ENCODE measurements around the gene ANP32E.
"Not testable (repeated sequence)": the region's sequence is repeated elsewhere in the genome, so short reads cannot be mapped to it uniquely, and the experiment has no call there.

Gene ANP32E

DNA sequence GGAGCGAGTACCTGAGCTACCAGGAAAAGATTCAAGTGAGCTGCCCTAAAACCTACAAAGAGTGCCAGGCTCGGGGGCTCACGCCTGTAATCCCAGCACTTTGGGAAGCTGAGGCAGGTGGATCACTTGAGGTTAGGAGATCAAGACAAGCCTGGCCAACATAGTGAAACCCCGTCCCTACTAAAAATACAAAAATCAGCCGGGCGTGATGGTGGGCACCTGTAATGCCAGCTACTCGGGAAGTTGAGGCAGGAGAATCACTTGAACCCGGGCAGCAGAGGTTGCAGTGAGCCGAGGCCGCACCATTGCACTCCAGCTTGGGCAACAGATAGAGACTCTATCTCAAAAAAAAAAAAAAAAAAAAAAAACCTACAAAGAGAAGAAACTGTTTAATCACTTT is 3.0 kb downstream of the ANP32E start:
- H3K36me3 ChIP-seq (ENCODE audit: control insufficient read depth in 4 of 4, insufficient read depth in 4 of 4, low read length in 3 of 4); H3K9me3 ChIP-seq (ENCODE audit: control extremely low read depth in 1 of 5, control insufficient read depth in 4 of 5, insufficient read depth in 2 of 5, low read depth in 1 of 5, low read length in 4 of 5); H3K27me3 ChIP-seq (replicated peaks in 2 of 5; ENCODE audit: control insufficient read depth in 4 of 5, insufficient read depth in 5 of 5, low read length in 4 of 5); H3K4me3 ChIP-seq (ENCODE audit: control insufficient read depth in 1 of 7, extremely low read depth in 1 of 7, insufficient read depth in 4 of 7, low read depth in 2 of 7, low read length in 6 of 7); DNase-seq: not testable (repeated sequence)
- 97% methylated on average over 5 of the region's 10 CpGs for WGBS (ENCODE audit: insufficient coverage)
- ChIA-PET CTCF (interaction anchor here (0.6 to 2.2 kb wide), 4 partner anchors 8 to 773 kb away, joined by 3 to 8 read pairs (median 4); no protein-coding TSS in a partner anchor), POLR2A (interaction anchor here (0.6 to 0.9 kb wide), 2 partner anchors 15 to 73 kb away, joined by 3 to 5 read pairs; no protein-coding TSS in a partner anchor)
- H3K27ac ChIP-seq (ENCODE audit: insufficient read depth in 1 of 2, low read depth in 1 of 2, low read length in 2 of 2, poor library complexity in 1 of 2, severe bottlenecking in 2 of 2) = peak overlapping the region in 1 of 2 experiments; percentile 94
- H3K4me1 ChIP-seq (ENCODE audit: control extremely low read depth in 1 of 4, control insufficient read depth in 4 of 4, insufficient read depth in 4 of 4, low read length in 3 of 4) = peaks cover 10 to 24% (median 18%) of the 10 kb centered on the region in 4 experiments

DNA sequence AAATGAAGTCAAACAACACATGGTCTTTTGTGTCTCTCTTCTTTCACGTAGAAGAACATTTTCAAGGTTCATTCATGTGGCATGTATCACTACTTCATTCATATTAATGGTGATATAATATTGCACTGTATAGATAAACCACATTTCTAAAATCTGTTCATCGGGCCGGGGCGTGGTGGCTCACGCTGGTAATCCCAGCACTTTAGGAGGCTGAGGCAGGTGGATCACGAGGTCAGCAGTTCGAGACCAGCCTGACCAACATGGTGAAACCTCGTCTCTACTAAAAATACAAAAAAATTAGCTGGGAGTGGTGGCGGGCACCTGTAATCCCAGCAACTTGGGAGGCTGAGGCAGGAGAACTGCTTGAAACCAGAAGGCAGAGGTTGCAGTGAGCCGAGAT is 7.7 kb downstream of the ANP32E start:
- H3K27me3 ChIP-seq (replicated peaks in 2 of 5; ENCODE audit: control insufficient read depth in 4 of 5, insufficient read depth in 5 of 5, low read length in 4 of 5); H3K27ac ChIP-seq (ENCODE audit: insufficient read depth in 1 of 2, low read depth in 1 of 2, low read length in 2 of 2, poor library complexity in 1 of 2, severe bottlenecking in 2 of 2); DNase-seq; H3K9me3 ChIP-seq (ENCODE audit: control extremely low read depth in 1 of 5, control insufficient read depth in 4 of 5, insufficient read depth in 2 of 5, low read depth in 1 of 5, low read length in 4 of 5); POLR2A ChIA-PET; H3K4me3 ChIP-seq (ENCODE audit: control insufficient read depth in 1 of 7, extremely low read depth in 1 of 7, insufficient read depth in 4 of 7, low read depth in 2 of 7, low read length in 6 of 7): not testable (repeated sequence)
- Histone ChIP-seq H3K36me3 (ENCODE audit: control insufficient read depth in 4 of 4, insufficient read depth in 4 of 4, low read length in 3 of 4) (peaks cover 14 to 32% (median 21%) of the 10 kb centered on the region in 4 experiments), H3K4me1 (ENCODE audit: control extremely low read depth in 1 of 4, control insufficient read depth in 4 of 4, insufficient read depth in 4 of 4, low read length in 3 of 4) (peaks cover 0 to 11% (median 4%) of the 10 kb centered on the region in 4 experiments)
- 100% methylated on average over 4 of the region's 10 CpGs for whole genome bisulfite sequencing (ENCODE audit: insufficient coverage)
- CTCF ChIA-PET = interaction anchor here (0.6 kb wide), 1 partner anchor 18 kb away, joined by 4 read pairs; no protein-coding TSS in a partner anchor

DNA sequence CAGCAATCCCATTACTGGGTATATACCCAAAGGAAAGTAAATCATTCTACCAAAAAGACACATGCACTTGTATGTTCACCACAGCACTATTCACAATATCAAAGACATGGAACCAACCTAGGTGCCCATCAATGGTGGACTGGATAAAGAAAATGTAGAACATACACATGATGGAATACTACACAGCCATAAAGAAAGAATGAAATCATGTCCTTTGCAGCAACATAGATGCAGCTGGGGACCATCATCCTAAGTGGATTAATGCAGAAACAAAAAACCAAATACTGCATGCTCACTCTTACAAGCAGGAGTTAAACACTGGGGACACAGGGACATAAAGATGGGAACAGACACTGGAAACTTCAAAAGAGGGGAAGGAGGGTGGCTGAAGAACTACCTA is 8.7 kb downstream of the ANP32E start:
- POLR2A ChIA-PET = no interaction called here
- H3K27me3 ChIP-seq (replicated peaks in 2 of 5; ENCODE audit: control insufficient read depth in 4 of 5, insufficient read depth in 5 of 5, low read length in 4 of 5) = no peaks in the 10 kb centered on the region
- H3K9me3 ChIP-seq (ENCODE audit: control extremely low read depth in 1 of 5, control insufficient read depth in 4 of 5, insufficient read depth in 2 of 5, low read depth in 1 of 5, low read length in 4 of 5) = no peaks in the 10 kb centered on the region
- DNase-seq = no peak
- CTCF ChIA-PET = no interaction called here
- no peak overlapping the region for H3K27ac ChIP-seq (ENCODE audit: insufficient read depth in 1 of 2, low read depth in 1 of 2, low read length in 2 of 2, poor library complexity in 1 of 2, severe bottlenecking in 2 of 2)
- H3K36me3 ChIP-seq (ENCODE audit: control insufficient read depth in 4 of 4, insufficient read depth in 4 of 4, low read length in 3 of 4) = peaks cover 14 to 32% (median 23%) of the 10 kb centered on the region in 4 experiments
- no peak overlapping the region for H3K4me3 ChIP-seq (ENCODE audit: control insufficient read depth in 1 of 7, extremely low read depth in 1 of 7, insufficient read depth in 4 of 7, low read depth in 2 of 7, low read length in 6 of 7)
- peaks cover 0 to 5% (median under 1%) of the 10 kb centered on the region in 4 experiments for H3K4me1 ChIP-seq (ENCODE audit: control extremely low read depth in 1 of 4, control insufficient read depth in 4 of 4, insufficient read depth in 4 of 4, low read length in 3 of 4)

GRCh38 chr1:150226486-150226885 is 9.4 kb downstream of the ANP32E start:
- H3K36me3 ChIP-seq (ENCODE audit: control insufficient read depth in 4 of 4, insufficient read depth in 4 of 4, low read length in 3 of 4) = peaks cover 14 to 32% (median 22%) of the 10 kb centered on the region in 4 experiments
- no peak overlapping the region for H3K4me3 ChIP-seq (ENCODE audit: control insufficient read depth in 1 of 7, extremely low read depth in 1 of 7, insufficient read depth in 4 of 7, low read depth in 2 of 7, low read length in 6 of 7)
- no peak overlapping the region for H3K27ac ChIP-seq (ENCODE audit: insufficient read depth in 1 of 2, low read depth in 1 of 2, low read length in 2 of 2, poor library complexity in 1 of 2, severe bottlenecking in 2 of 2)
- peaks cover 0 to 5% (median under 1%) of the 10 kb centered on the region in 4 experiments for H3K4me1 ChIP-seq (ENCODE audit: control extremely low read depth in 1 of 4, control insufficient read depth in 4 of 4, insufficient read depth in 4 of 4, low read length in 3 of 4)
- DNase-seq = no peak
- no peaks in the 10 kb centered on the region for H3K27me3 ChIP-seq (replicated peaks in 2 of 5; ENCODE audit: control insufficient read depth in 4 of 5, insufficient read depth in 5 of 5, low read length in 4 of 5)
- CTCF ChIA-PET = interaction anchor here (1.5 kb wide), 1 partner anchor 13 kb away, joined by 3 read pairs; no protein-coding TSS in a partner anchor
- POLR2A ChIA-PET = no interaction called here
- no peaks in the 10 kb centered on the region for H3K9me3 ChIP-seq (ENCODE audit: control extremely low read depth in 1 of 5, control insufficient read depth in 4 of 5, insufficient read depth in 2 of 5, low read depth in 1 of 5, low read length in 4 of 5)
- no CpG with 5 or more reads among the region's 2 CpGs for WGBS (ENCODE audit: insufficient coverage)

DNA sequence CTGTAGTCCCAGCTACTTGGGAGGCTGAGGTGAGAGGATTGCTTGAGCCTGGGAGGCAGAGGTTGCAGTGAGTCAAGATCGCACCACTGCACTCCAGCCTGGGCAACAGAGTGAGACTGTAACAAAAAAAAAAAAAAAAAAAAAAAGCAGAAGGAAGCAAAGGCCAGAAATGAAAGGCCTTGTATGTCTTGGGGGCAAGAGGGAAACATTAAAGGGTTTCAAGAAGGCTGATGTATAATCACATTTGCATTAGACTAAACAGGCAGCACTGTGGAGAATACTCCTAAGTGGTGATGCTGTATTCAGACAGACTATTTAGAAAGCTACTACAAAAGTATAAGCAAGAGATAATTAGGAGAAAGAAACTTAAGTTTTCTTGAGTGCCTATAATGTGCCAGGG is 10.4 kb downstream of the ANP32E start:
- Histone ChIP-seq H3K9me3 (ENCODE audit: control extremely low read depth in 1 of 5, control insufficient read depth in 4 of 5, insufficient read depth in 2 of 5, low read depth in 1 of 5, low read length in 4 of 5) (no peaks in the 10 kb centered on the region), H3K4me1 (ENCODE audit: control extremely low read depth in 1 of 4, control insufficient read depth in 4 of 4, insufficient read depth in 4 of 4, low read length in 3 of 4) (peaks cover 0 to 5% (median under 1%) of the 10 kb centered on the region in 4 experiments), H3K36me3 (ENCODE audit: control insufficient read depth in 4 of 4, insufficient read depth in 4 of 4, low read length in 3 of 4) (peaks cover 14 to 33% (median 22%) of the 10 kb centered on the region in 4 experiments), H3K4me3 (ENCODE audit: control insufficient read depth in 1 of 7, extremely low read depth in 1 of 7, insufficient read depth in 4 of 7, low read depth in 2 of 7, low read length in 6 of 7) (no peak overlapping the region), H3K27ac (ENCODE audit: insufficient read depth in 1 of 2, low read depth in 1 of 2, low read length in 2 of 2, poor library complexity in 1 of 2, severe bottlenecking in 2 of 2) (no peak overlapping the region), H3K27me3 (replicated peaks in 2 of 5; ENCODE audit: control insufficient read depth in 4 of 5, insufficient read depth in 5 of 5, low read length in 4 of 5) (no peaks in the 10 kb centered on the region)
- ChIA-PET POLR2A (no interaction called here), CTCF (interaction anchor here (0.7 to 2.1 kb wide), 6 partner anchors 8 to 39 kb away, joined by 3 to 8 read pairs (median 4); partner anchors contain the start of gene CA14)
- peak in 1 of 3 donors; percentile 13 for DNase-seq
- WGBS (ENCODE audit: insufficient coverage) = no CpG with 5 or more reads among the region's 1 CpG

- WGBS (ENCODE audit: insufficient coverage) = 100% methylated on average over 1 of the region's 1 CpG
Measured at GRCh38 chr1:150224983-150225382, 10.9 kb downstream of the ANP32E start.

DNA sequence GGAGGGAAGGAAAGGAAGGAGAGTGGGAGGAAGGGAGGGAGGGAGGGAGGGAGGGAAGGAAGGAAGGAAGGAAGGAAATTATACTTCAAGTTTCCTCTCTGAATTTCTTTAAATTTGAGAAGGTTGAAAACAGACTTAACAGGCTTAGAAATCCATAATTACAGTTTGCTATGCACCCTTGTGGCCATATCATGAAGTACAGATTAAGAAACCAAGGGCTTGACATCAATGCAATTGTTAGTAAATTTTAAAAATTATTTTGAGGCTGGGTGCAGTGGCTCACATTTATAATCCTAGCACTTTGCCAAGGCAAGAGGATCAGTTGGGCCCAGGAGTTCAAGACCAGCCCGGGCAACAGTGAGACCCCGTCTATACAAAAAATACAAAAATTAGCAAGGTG is 14.4 kb downstream of the ANP32E start:
- peaks cover 0 to 5% (median under 1%) of the 10 kb centered on the region in 4 experiments for H3K4me1 ChIP-seq (ENCODE audit: control extremely low read depth in 1 of 4, control insufficient read depth in 4 of 4, insufficient read depth in 4 of 4, low read length in 3 of 4)
- WGBS (ENCODE audit: insufficient coverage) = 100% methylated on average over 2 of the region's 2 CpGs

More at GRCh38 chr1:150224983-150225382, 10.9 kb downstream of the ANP32E start:
- Histone ChIP-seq H3K4me1 (ENCODE audit: control extremely low read depth in 1 of 4, control insufficient read depth in 4 of 4, insufficient read depth in 4 of 4, low read length in 3 of 4) (peaks cover 0 to 5% (median under 1%) of the 10 kb centered on the region in 4 experiments), H3K27ac (ENCODE audit: insufficient read depth in 1 of 2, low read depth in 1 of 2, low read length in 2 of 2, poor library complexity in 1 of 2, severe bottlenecking in 2 of 2) (no peak overlapping the region), H3K9me3 (ENCODE audit: control extremely low read depth in 1 of 5, control insufficient read depth in 4 of 5, insufficient read depth in 2 of 5, low read depth in 1 of 5, low read length in 4 of 5) (no peaks in the 10 kb centered on the region), H3K36me3 (ENCODE audit: control insufficient read depth in 4 of 4, insufficient read depth in 4 of 4, low read length in 3 of 4) (peaks cover 14 to 36% (median 23%) of the 10 kb centered on the region in 4 experiments), H3K4me3 (ENCODE audit: control insufficient read depth in 1 of 7, extremely low read depth in 1 of 7, insufficient read depth in 4 of 7, low read depth in 2 of 7, low read length in 6 of 7) (no peak overlapping the region), H3K27me3 (replicated peaks in 2 of 5; ENCODE audit: control insufficient read depth in 4 of 5, insufficient read depth in 5 of 5, low read length in 4 of 5) (no peaks in the 10 kb centered on the region)
- CTCF ChIA-PET = interaction anchor here (0.6 to 2.1 kb wide), 8 partner anchors 9 to 1116 kb away, joined by 3 to 8 read pairs (median 4); no protein-coding TSS in a partner anchor
- POLR2A ChIA-PET = interaction anchor here (0.5 kb wide), 1 partner anchor 21 kb away, joined by 3 read pairs; no protein-coding TSS in a partner anchor
- DNase-seq = no peak

More for the DNA sequence above, 14.4 kb downstream of the ANP32E start:
- H3K27me3 ChIP-seq (replicated peaks in 2 of 5; ENCODE audit: control insufficient read depth in 4 of 5, insufficient read depth in 5 of 5, low read length in 4 of 5) = no peaks in the 10 kb centered on the region
- H3K4me3 ChIP-seq (ENCODE audit: control insufficient read depth in 1 of 7, extremely low read depth in 1 of 7, insufficient read depth in 4 of 7, low read depth in 2 of 7, low read length in 6 of 7) = no peak overlapping the region
- POLR2A ChIA-PET = no interaction called here
- CTCF ChIA-PET = no interaction called here
- H3K27ac ChIP-seq (ENCODE audit: insufficient read depth in 1 of 2, low read depth in 1 of 2, low read length in 2 of 2, poor library complexity in 1 of 2, severe bottlenecking in 2 of 2) = no peak overlapping the region
- H3K9me3 ChIP-seq (ENCODE audit: control extremely low read depth in 1 of 5, control insufficient read depth in 4 of 5, insufficient read depth in 2 of 5, low read depth in 1 of 5, low read length in 4 of 5) = no peaks in the 10 kb centered on the region
- DNase-seq = peak; percentile 40 to 76 (median 73)
- H3K36me3 ChIP-seq (ENCODE audit: control insufficient read depth in 4 of 4, insufficient read depth in 4 of 4, low read length in 3 of 4) = peaks cover 8 to 30% (median 19%) of the 10 kb centered on the region in 4 experiments

Data from common myeloid progenitor, CD34-positive (primary cell).